HG02938 (cell line): Measurements from ENCODE around the gene NEK10.
"Not testable (repeated sequence)": the region's sequence is repeated elsewhere in the genome, so short reads cannot be mapped to it uniquely, and the experiment has no call there.

Experiments used
- ATAC-seq: cut with Tn5 transposase; IDR thresholded peaks from one replicate; pipeline ENCODE4 v1.9.1; 2021; ENCODE audit warnings: mild to moderate bottlenecking, moderate library complexity; ENCODE audit not compliant: unreplicated experiment

NEK10 gene, protein sequence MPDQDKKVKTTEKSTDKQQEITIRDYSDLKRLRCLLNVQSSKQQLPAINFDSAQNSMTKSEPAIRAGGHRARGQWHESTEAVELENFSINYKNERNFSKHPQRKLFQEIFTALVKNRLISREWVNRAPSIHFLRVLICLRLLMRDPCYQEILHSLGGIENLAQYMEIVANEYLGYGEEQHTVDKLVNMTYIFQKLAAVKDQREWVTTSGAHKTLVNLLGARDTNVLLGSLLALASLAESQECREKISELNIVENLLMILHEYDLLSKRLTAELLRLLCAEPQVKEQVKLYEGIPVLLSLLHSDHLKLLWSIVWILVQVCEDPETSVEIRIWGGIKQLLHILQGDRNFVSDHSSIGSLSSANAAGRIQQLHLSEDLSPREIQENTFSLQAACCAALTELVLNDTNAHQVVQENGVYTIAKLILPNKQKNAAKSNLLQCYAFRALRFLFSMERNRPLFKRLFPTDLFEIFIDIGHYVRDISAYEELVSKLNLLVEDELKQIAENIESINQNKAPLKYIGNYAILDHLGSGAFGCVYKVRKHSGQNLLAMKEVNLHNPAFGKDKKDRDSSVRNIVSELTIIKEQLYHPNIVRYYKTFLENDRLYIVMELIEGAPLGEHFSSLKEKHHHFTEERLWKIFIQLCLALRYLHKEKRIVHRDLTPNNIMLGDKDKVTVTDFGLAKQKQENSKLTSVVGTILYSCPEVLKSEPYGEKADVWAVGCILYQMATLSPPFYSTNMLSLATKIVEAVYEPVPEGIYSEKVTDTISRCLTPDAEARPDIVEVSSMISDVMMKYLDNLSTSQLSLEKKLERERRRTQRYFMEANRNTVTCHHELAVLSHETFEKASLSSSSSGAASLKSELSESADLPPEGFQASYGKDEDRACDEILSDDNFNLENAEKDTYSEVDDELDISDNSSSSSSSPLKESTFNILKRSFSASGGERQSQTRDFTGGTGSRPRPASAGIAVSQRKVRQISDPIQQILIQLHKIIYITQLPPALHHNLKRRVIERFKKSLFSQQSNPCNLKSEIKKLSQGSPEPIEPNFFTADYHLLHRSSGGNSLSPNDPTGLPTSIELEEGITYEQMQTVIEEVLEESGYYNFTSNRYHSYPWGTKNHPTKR

DNA sequence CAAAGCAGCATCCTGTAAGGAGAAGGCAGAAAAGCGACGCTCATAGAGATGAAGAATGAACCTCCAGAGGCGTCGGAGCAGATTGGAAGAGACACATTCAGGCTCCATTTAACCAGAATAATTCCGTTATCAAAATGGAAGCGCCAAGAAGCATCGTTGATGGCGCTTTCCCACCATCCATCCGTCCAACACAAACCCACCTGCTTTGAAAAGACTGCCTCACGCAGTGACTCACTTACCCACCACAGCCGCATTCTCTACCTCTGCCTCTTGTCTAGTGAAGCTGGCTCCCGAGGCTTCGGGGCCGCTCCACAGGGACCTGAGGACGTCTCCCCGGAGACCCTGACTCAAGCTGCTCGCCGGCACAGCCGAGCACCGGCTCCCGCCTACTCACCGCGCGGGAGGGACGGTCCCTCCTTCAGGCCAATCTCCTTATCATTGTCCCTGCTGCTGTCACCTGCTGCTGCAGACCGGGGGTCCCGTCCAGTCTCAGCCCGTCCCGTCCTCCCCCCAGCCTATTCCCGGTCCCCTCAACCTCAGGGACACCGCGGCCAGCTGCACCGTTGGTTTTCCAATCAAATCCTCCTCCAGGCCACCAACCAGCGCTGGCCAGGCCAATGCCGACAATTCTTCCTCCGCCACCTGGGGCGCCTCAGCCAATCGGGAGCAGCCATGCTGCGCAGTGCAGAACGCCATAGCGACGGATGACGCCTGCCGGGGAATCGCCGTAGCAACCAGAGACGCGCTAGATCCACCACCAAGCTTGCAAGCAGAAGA lies at the start of gene NEK10:
Gene NEK10 (minus strand): TSS at position 553 of the 777 bp plus-strand sequence. CDS start 16,501 bp downstream, outside the sequence.
- ATAC-seq: peak; percentile 100

DNA sequence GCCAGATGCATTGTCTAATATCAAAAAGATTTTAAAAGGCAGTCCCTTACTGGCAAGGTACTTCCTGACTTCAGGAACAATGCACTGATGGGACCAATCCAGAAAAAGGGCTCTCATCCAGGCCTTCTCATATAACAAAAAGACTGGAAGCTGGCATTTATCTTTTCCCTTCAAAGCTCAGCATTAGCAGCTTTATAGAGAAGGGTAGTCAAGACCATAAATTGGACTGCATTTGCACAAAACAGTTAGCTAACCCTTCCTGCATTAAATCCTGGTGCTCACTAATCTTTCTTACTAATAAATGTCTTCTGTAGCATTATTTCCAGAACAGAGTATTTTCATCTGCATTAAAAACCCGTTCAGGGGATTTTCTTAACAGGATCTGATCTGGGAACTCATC lies 46.0 kb upstream of the NEK10 start:
- ATAC-seq: no peak

DNA sequence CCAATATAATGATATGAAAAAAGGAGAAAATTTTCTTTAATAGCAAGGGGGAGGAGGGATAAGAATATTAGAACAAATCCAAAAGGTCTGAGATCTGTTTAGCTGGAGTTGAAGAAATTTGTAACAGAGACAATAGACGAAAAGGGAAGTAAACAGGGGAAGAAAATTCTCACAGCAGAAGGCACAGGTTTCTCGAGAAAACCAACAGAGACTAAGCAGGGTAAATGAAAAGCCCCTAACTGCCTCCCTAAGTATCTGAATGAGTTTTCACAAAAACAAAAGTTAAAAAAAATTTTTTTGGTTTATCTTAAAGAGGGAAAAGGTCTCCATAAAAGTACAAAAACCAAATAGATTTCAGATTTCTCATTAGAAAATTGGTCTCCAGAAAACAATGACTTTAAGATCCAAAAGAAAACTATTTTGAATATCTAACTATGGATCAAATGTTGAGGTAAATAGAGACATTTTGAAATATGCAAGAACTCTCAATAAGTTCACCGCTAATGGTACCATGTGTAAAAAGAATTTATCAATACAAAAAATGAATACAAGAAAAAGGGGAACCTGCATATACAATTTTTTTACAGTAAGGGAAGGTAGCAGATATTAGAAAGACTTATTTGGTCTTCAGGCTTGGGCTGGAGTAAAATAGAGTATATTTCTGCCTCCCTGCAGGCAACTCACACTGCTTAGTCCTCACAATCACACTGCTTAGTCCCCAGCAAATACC lies 23.9 kb upstream of the NEK10 start:
- peak; percentile 95 for ATAC-seq

DNA sequence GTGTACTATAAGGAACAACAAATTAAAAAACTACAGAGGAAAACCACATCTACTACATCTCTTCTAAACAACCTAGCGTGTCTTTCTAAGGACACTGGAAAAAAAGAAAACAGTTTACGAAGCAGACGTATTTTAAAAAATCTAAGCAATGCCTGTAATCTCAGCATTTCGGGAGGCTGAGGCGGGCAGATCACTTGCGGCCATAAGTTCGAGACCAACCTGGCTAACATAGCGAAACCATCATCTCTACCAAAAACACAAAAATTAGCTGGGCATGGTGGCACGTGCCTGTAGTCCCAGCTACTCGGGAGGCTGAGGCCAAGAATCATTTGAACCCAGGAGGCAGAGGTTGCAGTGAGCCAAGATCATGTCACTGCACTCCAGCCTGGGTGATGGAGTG lies 23.2 kb upstream of the NEK10 start:
- not testable (repeated sequence) for ATAC-seq

DNA sequence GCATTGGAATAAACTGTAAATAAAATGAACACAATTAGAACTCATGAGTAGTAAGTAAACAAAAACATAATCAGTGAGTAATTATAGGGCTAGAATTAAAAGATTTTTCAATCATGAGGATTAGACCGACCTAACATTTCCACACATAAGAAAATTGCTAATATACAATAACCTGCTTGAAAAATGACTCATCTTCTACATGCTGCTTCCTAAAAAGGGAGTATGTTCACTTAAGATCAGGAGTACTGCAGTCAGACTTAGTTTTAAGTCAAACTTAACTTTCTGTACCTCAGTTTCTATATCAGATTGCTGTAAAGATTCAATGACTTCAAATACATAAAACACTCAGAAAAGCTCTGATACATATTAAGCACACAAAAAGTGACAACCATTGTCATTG lies 22.6 kb upstream of the NEK10 start:
- ATAC-seq: no peak

DNA sequence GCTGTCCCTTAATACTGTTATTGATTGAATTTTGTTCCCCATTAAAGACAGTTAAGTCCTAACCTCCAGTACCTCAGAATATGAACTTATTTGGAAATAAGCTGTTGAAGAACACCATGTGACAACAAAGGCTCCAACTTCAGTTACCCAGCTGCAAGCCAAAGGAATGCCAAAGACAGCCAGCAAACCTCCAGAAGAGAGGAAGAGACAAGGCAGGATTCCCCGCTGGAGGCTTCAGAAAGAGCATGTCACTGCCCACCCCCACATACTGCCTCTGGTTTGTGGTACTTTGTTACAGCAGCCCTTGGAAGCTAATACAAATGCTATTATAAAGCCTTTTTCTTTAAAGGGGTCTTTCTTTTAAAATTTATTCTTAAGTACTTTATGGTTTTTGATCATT lies 18.4 kb upstream of the NEK10 start:
- ATAC-seq: no peak

DNA sequence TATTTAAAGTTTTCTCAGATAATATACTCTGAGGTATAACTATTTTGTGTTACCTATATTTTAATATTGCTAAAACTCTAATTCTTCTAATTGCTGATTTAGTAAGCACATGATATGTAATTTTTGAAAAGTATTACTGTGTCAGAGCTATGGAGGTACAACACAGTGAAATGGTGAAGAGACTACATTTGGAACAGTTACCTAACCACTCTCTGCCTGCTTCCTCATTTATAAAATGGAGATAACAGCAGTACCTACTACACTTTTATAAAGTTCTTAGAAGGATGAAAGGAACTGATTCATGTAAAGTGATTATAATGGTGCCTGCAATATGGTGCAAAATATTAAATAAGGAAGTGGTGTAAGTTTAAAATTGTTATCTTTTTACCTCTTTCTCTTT lies 16.3 kb upstream of the NEK10 start:
- no peak for ATAC-seq

DNA sequence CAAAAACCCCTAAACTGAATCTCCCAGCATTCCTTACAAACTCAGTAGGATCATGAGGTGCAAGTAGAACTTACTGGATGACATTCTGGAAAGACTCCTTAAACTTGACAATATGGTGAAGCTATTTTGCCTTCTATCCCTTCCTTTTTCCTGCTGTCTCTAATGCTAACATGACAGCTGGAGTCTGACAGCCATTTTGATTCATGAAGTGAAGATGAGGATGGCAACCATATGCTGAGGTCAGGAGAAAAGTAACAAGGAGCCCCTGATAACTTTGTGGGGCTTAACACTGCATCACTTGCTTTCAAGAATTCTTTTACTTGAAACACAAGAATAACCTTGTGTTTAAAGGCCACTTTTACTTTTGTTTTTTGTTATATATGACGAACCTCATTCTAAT lies 15.0 kb upstream of the NEK10 start:
- ATAC-seq: no peak

DNA sequence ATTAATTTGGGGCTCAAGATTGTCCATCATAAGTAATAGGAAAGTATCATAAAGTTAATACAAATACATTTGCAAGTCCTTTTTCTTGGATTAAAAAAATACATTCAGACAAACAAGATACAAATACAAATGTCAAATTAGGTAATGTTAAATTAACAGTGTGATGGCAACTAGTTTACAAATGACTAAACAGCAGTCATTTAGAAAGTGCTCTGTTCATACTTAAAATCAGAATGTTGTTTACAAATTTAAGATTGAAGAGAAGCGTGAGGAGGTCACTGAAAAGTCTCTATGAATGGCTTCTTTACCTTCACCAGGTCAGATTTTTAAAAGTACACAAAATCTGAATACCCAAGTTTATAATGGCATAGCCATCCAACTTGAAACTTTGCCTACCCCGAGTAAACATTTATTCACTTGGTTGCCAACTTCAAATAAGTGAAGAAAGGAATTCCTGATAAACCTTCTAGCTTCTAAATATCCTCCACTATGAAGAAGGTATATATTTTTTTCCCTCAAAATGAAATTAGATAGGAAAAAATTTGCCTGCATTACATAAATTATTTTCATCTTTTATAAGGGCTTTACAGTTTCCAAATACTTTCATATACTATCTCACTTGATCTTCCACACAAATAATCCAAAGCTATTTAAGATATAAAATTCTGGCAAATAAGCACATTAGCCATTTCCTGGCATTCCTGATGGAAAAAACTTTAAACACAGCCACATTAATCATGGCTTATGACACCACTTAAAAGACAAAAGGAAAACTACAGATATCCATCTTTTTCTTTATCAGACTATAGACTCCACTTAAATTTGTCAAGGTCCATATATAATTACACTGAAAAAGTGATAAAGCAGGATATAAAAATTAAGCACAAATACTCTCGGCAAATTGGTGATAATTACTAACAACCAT lies 11.5 kb upstream of the NEK10 start:
- ATAC-seq: peak; percentile 65

DNA sequence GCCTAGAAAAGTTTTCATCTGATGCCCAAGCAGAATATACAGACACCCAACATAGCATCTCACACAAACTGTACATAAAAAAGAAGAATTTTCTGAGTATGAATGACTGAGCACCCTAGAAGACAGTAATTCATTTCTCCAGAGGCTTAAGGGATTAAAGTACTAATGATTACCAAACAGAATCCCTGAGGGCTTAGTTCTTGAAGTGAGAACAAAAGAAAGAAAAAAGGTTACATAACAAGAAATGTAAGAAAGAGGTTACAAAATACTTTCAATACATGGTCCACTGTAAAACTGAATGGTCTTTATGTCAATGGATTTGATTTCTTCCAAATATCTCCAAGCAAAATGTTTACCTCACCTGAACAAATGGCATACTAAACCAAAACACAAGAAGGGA lies 9.1 kb upstream of the NEK10 start:
- no peak for ATAC-seq

DNA sequence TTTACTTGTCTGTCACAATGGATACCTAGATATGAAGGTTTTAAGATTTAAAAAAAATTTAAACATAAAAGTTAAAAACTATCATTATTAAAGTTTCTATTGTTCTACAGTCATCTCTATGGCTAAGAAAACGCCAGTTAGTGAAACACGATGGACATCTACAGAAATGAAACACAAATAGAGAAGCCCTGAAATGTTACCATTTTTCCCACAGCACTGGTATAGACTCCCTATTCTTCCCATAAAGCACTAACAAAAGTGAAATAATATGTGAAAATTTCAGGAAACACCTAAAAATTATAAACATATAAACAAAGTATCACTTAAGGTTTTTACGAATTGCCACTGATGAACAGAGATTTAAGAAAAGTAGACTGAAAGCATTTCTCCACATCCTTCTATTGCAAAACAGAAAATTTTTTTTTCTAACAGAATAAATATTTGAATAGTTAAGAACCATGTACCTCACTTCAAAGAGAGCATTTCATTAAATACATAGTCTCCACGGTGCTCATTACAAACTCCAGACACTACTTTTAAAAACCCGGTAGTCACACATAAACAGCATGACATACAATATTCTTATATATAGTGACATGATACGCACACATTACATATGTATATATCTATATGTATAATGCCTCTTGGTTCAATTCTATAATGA lies 7.1 kb upstream of the NEK10 start:
- no peak for ATAC-seq

DNA sequence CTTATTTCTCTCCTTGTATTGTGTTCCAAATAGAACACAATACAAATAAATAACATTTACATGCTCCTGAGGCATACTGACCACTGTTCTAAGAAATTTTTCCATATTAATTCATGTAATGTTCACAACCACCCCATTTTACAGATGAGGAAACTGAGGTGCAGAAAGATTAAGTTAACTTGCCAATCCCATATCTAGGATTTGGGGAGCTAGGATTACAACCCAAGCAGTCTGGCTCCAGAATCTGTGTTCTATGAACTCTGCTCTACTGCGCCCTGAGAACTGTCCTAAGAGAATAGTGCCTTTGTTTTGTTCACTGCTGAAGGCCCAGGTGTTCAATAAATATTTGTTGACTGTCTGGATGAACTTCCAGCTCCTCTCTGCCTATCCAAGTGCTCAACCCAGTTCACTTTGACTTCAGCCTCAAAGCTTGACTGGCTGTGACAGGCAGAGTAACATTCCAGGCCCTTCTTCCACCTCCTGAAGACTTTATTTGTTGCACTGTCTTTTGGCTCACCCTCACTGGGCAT lies 3.1 kb downstream of the NEK10 start:
- no peak for ATAC-seq

DNA sequence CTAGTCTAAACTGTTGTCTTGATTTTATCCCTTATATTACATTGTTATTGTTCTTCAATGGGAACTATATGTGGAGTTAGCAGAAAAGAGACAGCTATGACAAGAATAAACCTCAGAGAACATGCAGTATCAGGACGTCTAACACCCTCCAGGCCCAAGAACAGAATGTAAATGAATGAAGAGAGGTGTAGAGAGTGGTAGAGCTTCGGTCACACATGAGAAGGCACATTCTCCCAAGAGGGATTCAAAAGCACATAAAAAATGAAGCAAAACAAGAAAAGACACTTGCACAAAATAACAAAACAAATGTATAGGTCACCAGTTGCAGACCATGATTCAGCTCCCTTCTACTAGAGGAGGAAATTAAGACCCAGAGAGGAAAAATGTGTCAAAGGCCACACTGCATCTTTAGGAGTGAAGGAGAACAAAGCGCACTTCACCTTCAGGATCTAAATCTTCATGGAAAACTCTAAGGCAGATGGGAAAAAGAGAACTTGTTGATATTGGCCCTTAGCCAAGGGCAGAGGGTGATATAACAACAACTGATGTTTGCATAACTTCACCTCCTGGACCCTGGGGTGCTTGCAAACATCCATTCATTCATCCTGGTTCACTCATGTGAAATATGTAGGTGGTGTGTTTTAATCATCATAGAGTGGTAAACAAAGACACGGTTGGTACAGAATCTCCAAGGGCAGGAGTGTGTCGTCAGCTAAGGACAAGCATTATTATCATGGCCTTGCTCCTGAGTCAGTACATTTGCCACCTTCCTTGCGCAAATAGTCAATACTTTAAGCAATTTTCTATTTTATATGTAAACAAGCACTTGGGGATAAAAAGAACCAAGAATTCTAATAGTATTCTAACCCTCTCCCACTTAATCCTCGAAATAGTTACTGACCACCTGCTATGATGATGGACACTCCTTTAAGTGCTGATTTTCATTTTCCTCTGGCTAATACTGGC lies 8.8 kb downstream of the NEK10 start:
- peak; percentile 35 for ATAC-seq

DNA sequence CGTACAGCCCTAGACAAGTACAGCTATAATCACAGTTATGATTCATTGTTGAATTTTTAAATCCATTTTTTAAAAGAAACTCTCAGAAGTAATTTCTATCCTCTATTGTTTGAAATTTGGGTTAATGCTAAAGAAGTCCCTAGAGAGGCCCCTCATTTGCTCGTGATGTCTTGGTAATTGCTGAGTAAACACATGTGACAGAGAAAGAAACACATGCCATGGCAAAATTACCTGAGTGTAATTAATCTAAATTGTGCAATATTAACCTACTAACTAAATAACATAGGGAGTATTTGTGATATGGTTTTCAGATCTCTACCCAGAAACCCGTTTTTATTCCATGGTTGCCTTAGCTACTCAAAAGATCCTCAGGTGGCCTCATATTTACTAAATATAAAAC lies 10.8 kb downstream of the NEK10 start:
- ATAC-seq: no peak

DNA sequence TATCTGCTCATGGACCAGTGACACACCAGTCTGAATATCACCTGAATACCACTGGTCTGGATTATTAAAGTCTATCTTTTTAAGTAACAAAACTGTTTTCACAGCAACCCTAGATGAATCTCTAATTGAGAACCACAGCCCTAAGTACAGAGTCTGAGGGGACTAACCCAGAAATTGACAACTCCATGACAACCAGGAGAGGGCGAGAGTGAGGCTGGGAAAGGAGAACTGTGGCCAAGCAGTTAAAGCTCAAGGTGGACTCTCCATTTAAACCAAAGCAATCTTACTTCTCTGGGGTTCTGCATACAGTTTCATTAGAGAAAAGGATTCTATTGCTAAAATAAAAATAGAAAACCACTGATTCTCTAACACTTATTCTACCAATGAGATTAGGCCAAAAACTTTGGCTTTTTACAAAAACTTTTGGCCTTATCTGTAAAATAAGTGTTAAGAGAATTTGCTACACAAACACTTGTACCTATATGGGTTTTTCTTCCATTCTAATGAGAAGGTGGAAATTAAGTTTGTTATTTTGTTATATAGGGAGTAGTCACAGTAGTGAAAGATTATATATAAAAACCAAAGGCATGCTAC lies 11.4 kb downstream of the NEK10 start:
- peak; percentile 86 for ATAC-seq

DNA sequence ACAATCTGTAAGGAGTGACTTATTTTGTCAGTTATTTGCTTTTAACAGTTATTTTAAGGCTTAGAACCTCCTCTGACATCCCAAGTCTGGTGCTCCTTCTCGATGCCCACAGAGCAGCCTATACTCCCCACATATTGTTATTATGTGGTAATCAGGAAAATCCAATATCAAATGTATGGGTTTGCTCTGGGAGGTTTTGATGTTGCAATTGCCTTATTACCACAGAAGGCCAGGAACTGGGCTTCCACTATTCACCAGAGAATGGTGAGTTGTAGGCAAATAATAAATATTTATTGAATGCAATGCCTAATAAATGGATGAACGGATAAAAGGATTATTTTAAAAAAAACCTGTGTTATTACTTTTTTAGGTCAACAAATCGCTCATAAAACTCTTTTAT lies 12.2 kb downstream of the NEK10 start:
- no peak for ATAC-seq
